Lung (tissue), 12 donors: ENCODE data around the gene OR6S1. TPM values are rescaled to one million over a fixed set of nuclear protein-coding genes. Genes with fewer than 3 reads are reported as not detected.

Experiments
- ATAC-seq: fragments of 200-7000 bp; cut with Tn5 transposase; one replicate; pipeline ENCODE4 v1.9.1; 2020; ENCODE audit warnings: moderate number of reproducible peaks; ENCODE audit not compliant: insufficient read depth, low FRiP score
- DNase-seq, 3 donors: peaks; one replicate each; pipeline ENCODE4 v3.0.0-alpha.2; 2013 to 2017
- H3K27ac ChIP-seq, 2 donors: one replicate each; pipeline ENCODE4 v1.5.1; 2013; ENCODE audit warnings: mild to moderate bottlenecking in 2 of 2, moderate library complexity in 2 of 2, control low read depth in 1 of 2, inconsistent platforms in 1 of 2, low read depth in 1 of 2, low read length in 1 of 2
- H3K27me3 ChIP-seq, 3 donors: one replicate each; pipeline ENCODE4 v1.5.1; 2013; ENCODE audit warnings: low read length in 2 of 3; ENCODE audit not compliant: control insufficient read depth in 3 of 3, insufficient read depth in 3 of 3
- H3K36me3 ChIP-seq, 4 donors: one replicate each; pipeline ENCODE4 v1.5.1; 2013; ENCODE audit warnings: low read length in 4 of 4, mild to moderate bottlenecking in 1 of 4, moderate library complexity in 1 of 4; ENCODE audit not compliant: control insufficient read depth in 4 of 4, insufficient read depth in 4 of 4
- H3K4me1 ChIP-seq, 5 donors: one replicate each; pipeline ENCODE4 v1.5.1; 2013; ENCODE audit warnings: low read length in 5 of 5, mild to moderate bottlenecking in 2 of 5, moderate library complexity in 1 of 5; ENCODE audit not compliant: control insufficient read depth in 5 of 5, insufficient read depth in 5 of 5
- H3K4me3 ChIP-seq: one replicate; pipeline ENCODE4 v1.5.1; 2013; ENCODE audit warnings: mild to moderate bottlenecking, control low read depth, moderate library complexity
- H3K9ac ChIP-seq, 2 donors: one replicate each; pipeline ENCODE4 v1.5.1; 2013; ENCODE audit warnings: low read length in 2 of 2, control low read depth in 1 of 2; ENCODE audit not compliant: insufficient read depth in 1 of 2
- H3K9me3 ChIP-seq, 4 donors: one replicate each; pipeline ENCODE4 v1.5.1; 2013; ENCODE audit warnings: low read length in 3 of 4, mild to moderate bottlenecking in 1 of 4, moderate library complexity in 1 of 4; ENCODE audit not compliant: control insufficient read depth in 4 of 4, insufficient read depth in 3 of 4
- WGBS, 2 donors: extraction: QIAGEN DNeasy Blood & Tissue Kit; methylation state at CpG; one replicate each; pipeline ENCODE4 v1.1.7; 2013; 5-methylcytosine and 5-hydroxymethylcytosine counted together
- polyA plus RNA-seq, 2 donors: library from polyadenylated mRNA; stranded (reverse); fragments of 200-250 nt; gene quantifications; one replicate each; pipeline ENCODE4 v1.2.1, GENCODE V29; 2013
- total RNA-seq, 2 donors: library from RNA; depleted of rRNA in 1 of 2; stranded (reverse); fragments of >200 nt in 1 of 2; gene quantifications; one replicate each; pipeline ENCODE4 v1.2.1, GENCODE V29; 2014 to 2021
- TF ChIP-seq, protein P1 (sequence below): IDR thresholded peaks from 2 replicates; pipeline ENCODE4 v1.5.1; 2012; ENCODE audit warnings: mild to moderate bottlenecking; ENCODE audit errors: control extremely low read depth, extremely low read depth
- donor health status: control.
- donor health status: control.
- donor health status: Bipolar disorder and iron deficiency.
- donor health status: healthy.
- donor health status: DM: yes; HTN: yes; CAD: no.

Gene OR6S1
- total and polyA plus RNA-seq, 4 donors = not detected

GRCh38 chr14:20659336-20659735, 17.8 kb upstream of the OR6S1 start:
- Histone ChIP-seq H3K4me3 (no peak overlapping the region), H3K27ac (no peak overlapping the region), H3K9ac (no peak overlapping the region), H3K9me3 (peaks cover 0 to 3% (median 0%) of the 10 kb centered on the region in 4 donors), H3K4me1 (peaks cover 0 to 6% (median 0%) of the 10 kb centered on the region in 5 donors), H3K27me3 (peaks cover 0 to 81% (median 44%) of the 10 kb centered on the region in 3 donors), H3K36me3 (no peaks in the 10 kb centered on the region)
- no peak for DNase-seq
- no peak for ATAC-seq
- WGBS, 2 donors = 79 to 86% methylated on average over 6 of the region's 6 CpGs
- TF ChIP-seq, protein P1, sequence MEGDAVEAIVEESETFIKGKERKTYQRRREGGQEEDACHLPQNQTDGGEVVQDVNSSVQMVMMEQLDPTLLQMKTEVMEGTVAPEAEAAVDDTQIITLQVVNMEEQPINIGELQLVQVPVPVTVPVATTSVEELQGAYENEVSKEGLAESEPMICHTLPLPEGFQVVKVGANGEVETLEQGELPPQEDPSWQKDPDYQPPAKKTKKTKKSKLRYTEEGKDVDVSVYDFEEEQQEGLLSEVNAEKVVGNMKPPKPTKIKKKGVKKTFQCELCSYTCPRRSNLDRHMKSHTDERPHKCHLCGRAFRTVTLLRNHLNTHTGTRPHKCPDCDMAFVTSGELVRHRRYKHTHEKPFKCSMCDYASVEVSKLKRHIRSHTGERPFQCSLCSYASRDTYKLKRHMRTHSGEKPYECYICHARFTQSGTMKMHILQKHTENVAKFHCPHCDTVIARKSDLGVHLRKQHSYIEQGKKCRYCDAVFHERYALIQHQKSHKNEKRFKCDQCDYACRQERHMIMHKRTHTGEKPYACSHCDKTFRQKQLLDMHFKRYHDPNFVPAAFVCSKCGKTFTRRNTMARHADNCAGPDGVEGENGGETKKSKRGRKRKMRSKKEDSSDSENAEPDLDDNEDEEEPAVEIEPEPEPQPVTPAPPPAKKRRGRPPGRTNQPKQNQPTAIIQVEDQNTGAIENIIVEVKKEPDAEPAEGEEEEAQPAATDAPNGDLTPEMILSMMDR = no peak

DNA sequence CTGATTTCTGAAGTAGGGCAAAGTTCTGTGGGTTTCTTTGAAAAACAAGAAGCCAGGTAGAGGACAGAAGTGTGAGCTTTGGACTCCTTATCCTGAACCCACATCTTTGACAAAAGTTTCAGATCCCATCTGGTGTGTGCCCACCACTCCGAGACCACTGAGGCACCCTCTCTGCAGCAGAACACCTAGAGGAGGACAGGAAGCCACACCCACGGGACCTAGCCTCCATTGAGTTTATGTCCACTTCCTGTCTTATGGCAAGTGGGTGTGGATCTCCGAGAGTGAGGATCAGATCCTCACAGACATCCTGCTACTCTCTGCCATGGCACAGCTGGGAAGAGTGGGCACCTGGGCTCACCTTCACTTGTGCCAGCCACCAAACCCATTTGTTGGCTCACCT, 16.8 kb upstream of the OR6S1 start:
- peaks cover 0 to 82% (median 45%) of the 10 kb centered on the region in 3 donors for H3K27me3 ChIP-seq
- no peak overlapping the region for H3K27ac ChIP-seq
- no peak for DNase-seq
- H3K4me3 ChIP-seq = no peak overlapping the region
- TF ChIP-seq, protein P1 = no peak
- WGBS, 2 donors = 48 to 54% methylated on average over 3 of the region's 3 CpGs
- H3K9me3 ChIP-seq = peaks cover 0 to 3% (median 0%) of the 10 kb centered on the region in 4 donors
- ATAC-seq = no peak
- no peaks in the 10 kb centered on the region for H3K36me3 ChIP-seq
- H3K9ac ChIP-seq = no peak overlapping the region
- peaks cover 0 to 4% (median 0%) of the 10 kb centered on the region in 5 donors for H3K4me1 ChIP-seq

DNA sequence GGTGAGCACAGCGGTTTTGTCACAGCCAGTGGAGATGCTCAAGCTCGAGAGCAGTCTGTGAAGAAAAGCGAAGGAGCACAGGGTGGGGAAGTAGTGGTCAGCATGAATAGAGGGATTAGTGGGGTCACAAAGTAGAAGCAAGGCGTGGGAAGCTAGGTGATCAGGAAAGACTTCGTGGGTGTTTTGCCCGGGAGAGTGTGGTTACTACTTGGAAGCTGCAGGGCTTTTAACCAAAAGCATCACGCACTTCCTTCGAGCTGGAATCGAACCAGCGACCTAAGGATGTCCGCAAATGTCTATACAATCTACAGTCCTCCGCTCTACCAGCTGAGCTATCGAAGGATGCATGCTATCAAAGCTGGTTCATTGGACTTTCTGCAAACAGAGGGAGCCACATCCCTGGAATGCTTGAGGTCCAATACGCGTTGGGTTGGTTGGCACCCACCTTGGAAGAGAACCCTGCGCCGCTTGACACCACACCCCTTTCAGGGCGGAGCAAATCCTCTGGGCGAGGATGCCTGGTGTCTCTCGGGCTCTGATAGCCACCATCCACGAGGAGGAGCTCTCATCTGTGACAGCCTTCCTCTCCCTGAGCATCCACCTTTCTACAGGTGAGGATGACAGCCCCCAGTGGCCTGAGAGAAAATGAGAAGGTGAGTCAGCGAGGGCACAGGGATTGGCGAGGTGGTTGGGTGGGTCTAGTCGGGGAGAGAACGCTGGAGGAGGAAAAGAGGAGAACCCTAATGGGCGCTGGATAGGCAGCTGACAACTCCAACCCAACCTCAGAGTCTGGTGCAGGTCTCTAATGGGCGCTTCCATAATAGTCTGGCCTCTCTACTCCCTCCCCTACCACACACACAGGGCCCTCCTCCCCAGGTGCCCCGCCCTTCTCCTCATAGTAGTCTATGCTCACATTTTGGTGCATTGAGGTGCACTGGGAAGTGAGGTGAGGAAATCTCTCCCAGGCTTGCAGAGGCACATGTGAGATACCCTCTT, 16.0 kb upstream of the OR6S1 start:
- H3K27me3 ChIP-seq = peaks cover 0 to 82% (median 48%) of the 10 kb centered on the region in 3 donors

More for the DNA sequence above, 16.0 kb upstream of the OR6S1 start:
- DNase-seq (no peak), ATAC-seq (no peak)
- H3K4me1 ChIP-seq = peaks cover 0 to 5% (median 0%) of the 10 kb centered on the region in 5 donors
- H3K9ac ChIP-seq = no peak overlapping the region
- H3K9me3 ChIP-seq = peaks cover 0 to 3% (median 0%) of the 10 kb centered on the region in 4 donors
- H3K4me3 ChIP-seq = no peak overlapping the region
- TF ChIP-seq, protein P1 = no peak
- WGBS, 2 donors = 25 to 26% methylated on average over 28 of the region's 28 CpGs
- H3K36me3 ChIP-seq = no peaks in the 10 kb centered on the region
- H3K27ac ChIP-seq = no peak overlapping the region
